H1 (cell line): ENCODE results near the gene PHLDB3. TPM values are rescaled to one million over a fixed set of nuclear protein-coding genes. Genes with fewer than 3 reads are reported as not detected.

Source experiments
- CTCF ChIA-PET: fragments of 300-600 bp; sonication (Branson Sonifier 250); formaldehyde crosslinking; loops from one replicate; lab custom pipeline; 2021; ENCODE audit not compliant: partially characterized antibody; lab: Charles Lee
- POLR2A ChIA-PET: fragments of 300-600 bp; sonication (Branson Sonifier 250); formaldehyde crosslinking; loops from one replicate; lab custom pipeline; 2021; ENCODE audit warnings: inconsistent platforms; ENCODE audit not compliant: partially characterized antibody; lab: Charles Lee
- DNase-seq, 2 experiments: peaks; one replicate each; pipeline versions ENCODE4 v3.0.0 to v3.0.0-alpha.2; 2010 to 2022; ENCODE audit warnings: low spot score in 2 of 2, low read depth in 1 of 2, mixed read lengths in 1 of 2
- FAIRE-seq: peaks from 2 replicates; lab custom pipeline; 2011; peaks lifted over from hg19 to GRCh38; lab: Jason Lieb, UNC
- H2AFZ ChIP-seq: 2 replicates; pipeline ENCODE4 v1.8.1; 2012; ENCODE audit warnings: low read length, inconsistent platforms
- H2AK5ac ChIP-seq: 2 replicates; pipeline ENCODE4 v1.6.1; 2013; ENCODE audit warnings: low read depth, low read length
- H2BK120ac ChIP-seq: replicated peaks from 2 replicates; pipeline ENCODE3; 2013; ENCODE audit warnings: low read depth, low read length, inconsistent platforms
- H2BK12ac ChIP-seq: 2 replicates; pipeline ENCODE4 v1.6.1; 2013; ENCODE audit warnings: low read depth, low read length
- H2BK15ac ChIP-seq: 2 replicates; pipeline ENCODE4 v1.6.1; 2013; ENCODE audit warnings: low read length
- H2BK20ac ChIP-seq: 2 replicates; pipeline ENCODE4 v1.6.1; 2013; ENCODE audit warnings: low read length
- H2BK5ac ChIP-seq: 2 replicates; pipeline ENCODE4 v1.6.1; 2013; ENCODE audit warnings: low read depth, low read length
- H3K14ac ChIP-seq: 2 replicates; pipeline ENCODE4 v1.6.1; 2013; ENCODE audit warnings: inconsistent platforms; ENCODE audit not compliant: insufficient read length
- H3K18ac ChIP-seq: 2 replicates; pipeline ENCODE4 v1.6.1; 2013; ENCODE audit warnings: low read length; ENCODE audit errors: extremely low read depth
- H3K23ac ChIP-seq: 2 replicates; pipeline ENCODE4 v1.6.1; 2013; ENCODE audit warnings: inconsistent platforms; ENCODE audit not compliant: insufficient read length
- H3K23me2 ChIP-seq: 2 replicates; pipeline ENCODE4 v1.6.1; 2013; ENCODE audit warnings: low read depth, low read length
- H3K27ac ChIP-seq: 2 replicates; pipeline ENCODE4 v1.6.1; 2011; ENCODE audit warnings: low read depth, low read length, inconsistent platforms
- H3K27me3 ChIP-seq, 4 experiments: replicated peaks in 1 of 4; 1 replicate in 1 of 4; 2 replicates in 3 of 4; pipeline versions ENCODE4 v1.6.1 to v1.8.1; 2011 to 2013; ENCODE audit warnings: low read length in 3 of 4, mild to moderate bottlenecking in 3 of 4, inconsistent platforms in 2 of 4, mixed read lengths in 2 of 4, moderate library complexity in 1 of 4; ENCODE audit not compliant: control insufficient read depth in 3 of 4, insufficient read depth in 3 of 4; ENCODE audit errors: extremely low read depth in 1 of 4
- H3K36me3 ChIP-seq, 4 experiments: 2 replicates each; pipeline versions ENCODE4 v1.6.1 to v1.8.1; 2011 to 2013; ENCODE audit warnings: mild to moderate bottlenecking in 4 of 4, low read length in 3 of 4, moderate library complexity in 2 of 4, control low read depth in 1 of 4, inconsistent platforms in 1 of 4; ENCODE audit not compliant: insufficient read depth in 4 of 4, control insufficient read depth in 2 of 4
- H3K4ac ChIP-seq: replicated peaks from 2 replicates; pipeline ENCODE3; 2013; ENCODE audit warnings: low read length, low read depth, mixed read lengths, inconsistent platforms; ENCODE audit not compliant: insufficient read length
- H3K4me1 ChIP-seq, 4 experiments: replicated peaks in 1 of 4; 1 replicate in 1 of 4; 2 replicates in 3 of 4; pipeline versions ENCODE4 v1.6.1 to v1.8.1; 2011 to 2013; ENCODE audit warnings: low read length in 3 of 4, inconsistent platforms in 2 of 4, mixed read lengths in 1 of 4; ENCODE audit not compliant: insufficient read depth in 4 of 4, control insufficient read depth in 3 of 4
- H3K4me2 ChIP-seq, 2 experiments: 2 replicates each; pipeline versions ENCODE4 v1.6.1 to v1.8.1; 2011 to 2013; ENCODE audit warnings: low read depth in 2 of 2, low read length in 2 of 2, control low read depth in 1 of 2, inconsistent platforms in 1 of 2, mild to moderate bottlenecking in 1 of 2; ENCODE audit not compliant: insufficient read depth in 1 of 2
- H3K4me3 ChIP-seq, 4 experiments: fragments of 200-600, 300-600 bp in 1 of 4; sonication (generic), shearing (Covaris generic), sonication (Bioruptor Twin) in 1 of 4; 2 replicates each; pipeline versions ENCODE4 v1.5.1 to v1.8.1; 2011 to 2016; ENCODE audit warnings: low read length in 4 of 4, low read depth in 3 of 4, control low read depth in 2 of 4, inconsistent platforms in 2 of 4, mild to moderate bottlenecking in 2 of 4, mixed read lengths in 1 of 4, moderate library complexity in 1 of 4; ENCODE audit not compliant: insufficient read depth in 2 of 4; ENCODE audit errors: extremely low read depth in 1 of 4
- H3K56ac ChIP-seq: replicated peaks from 2 replicates; pipeline ENCODE3; 2013; ENCODE audit warnings: low read depth, mild to moderate bottlenecking, mixed read lengths, low read length, inconsistent platforms; ENCODE audit not compliant: insufficient read length
- H3K79me1 ChIP-seq: 2 replicates; pipeline ENCODE4 v1.6.1; 2013; ENCODE audit warnings: low read depth, low read length, control low read depth
- H3K79me2 ChIP-seq, 2 experiments: 2 replicates each; pipeline versions ENCODE4 v1.6.1 to v1.8.1; 2012 to 2013; ENCODE audit warnings: low read length in 2 of 2, mild to moderate bottlenecking in 2 of 2, inconsistent platforms in 1 of 2; ENCODE audit not compliant: insufficient read depth in 2 of 2, control insufficient read depth in 1 of 2
- H3K9ac ChIP-seq, 4 experiments: replicated peaks in 1 of 4; 1 replicate in 1 of 4; 2 replicates in 3 of 4; pipeline versions ENCODE4 v1.6.1 to v1.8.1; 2011 to 2013; ENCODE audit warnings: low read depth in 3 of 4, low read length in 3 of 4, control low read depth in 2 of 4, mild to moderate bottlenecking in 2 of 4, moderate library complexity in 2 of 4, inconsistent platforms in 1 of 4; ENCODE audit errors: extremely low read depth in 1 of 4
- H3K9me3 ChIP-seq, 2 experiments: 2 replicates each; pipeline versions ENCODE4 v1.6.1 to v1.8.1; 2012 to 2013; ENCODE audit warnings: mild to moderate bottlenecking in 2 of 2, moderate library complexity in 2 of 2, control low read depth in 1 of 2, inconsistent platforms in 1 of 2, low read depth in 1 of 2, low read length in 1 of 2, mixed read lengths in 1 of 2; ENCODE audit not compliant: insufficient read depth in 2 of 2
- H4K20me1 ChIP-seq, 2 experiments: replicated peaks in 1 of 2; 2 replicates each; pipeline versions ENCODE3 to v1.8.1; 2011 to 2013; ENCODE audit warnings: inconsistent platforms in 2 of 2, low read length in 2 of 2, mild to moderate bottlenecking in 1 of 2; ENCODE audit not compliant: insufficient read depth in 2 of 2, control insufficient read depth in 1 of 2
- H4K5ac ChIP-seq: 2 replicates; pipeline ENCODE4 v1.6.1; 2013; ENCODE audit warnings: low read length, low read depth, mixed read lengths, inconsistent platforms; ENCODE audit not compliant: insufficient read length
- H4K8ac ChIP-seq: 2 replicates; pipeline ENCODE4 v1.8.0; 2013; ENCODE audit warnings: mild to moderate bottlenecking, moderate library complexity, low read length, inconsistent platforms; ENCODE audit not compliant: insufficient read depth; ENCODE audit errors: extremely low read depth
- H4K91ac ChIP-seq: replicated peaks from 2 replicates; pipeline ENCODE3; 2013; ENCODE audit warnings: low read length, mixed read lengths, inconsistent platforms; ENCODE audit not compliant: insufficient read length
- CTBP2 ChIP-seq: IDR thresholded peaks from 2 replicates; pipeline ENCODE4 v1.7.0; 2011; ENCODE audit warnings: borderline replicate concordance, mild to moderate bottlenecking, moderate library complexity, mixed read lengths, low read length; ENCODE audit not compliant: insufficient read depth, insufficient read length
- WGBS, 2 experiments: shearing (Covaris generic) in 1 of 2; methylation state at CpG; one replicate each; pipeline versions ENCODE4 v1.1.6 to v1.1.7; 2013 to 2015; ENCODE audit warnings: low lambda C conversion rate in 2 of 2, mixed read lengths in 2 of 2, inconsistent platforms in 1 of 2, low coverage in 1 of 2, missing lambda C conversion rate in 1 of 2; ENCODE audit not compliant: insufficient replicate concordance in 2 of 2, insufficient coverage in 1 of 2, insufficient read length in 1 of 2; ENCODE audit errors: extremely low coverage in 1 of 2, missing lambda C conversion rate in 1 of 2; 5-methylcytosine and 5-hydroxymethylcytosine counted together
- polyA plus RNA-seq, 7 experiments: library from polyadenylated mRNA; depleted of rRNA in 3 of 7; stranded (reverse) in 5 of 7; unstranded in 2 of 7; fragments of >200 nt in 5 of 7; fragments of 200-250 nt in 2 of 7; gene quantifications; 1 replicate in 5 of 7; 2 replicates in 1 of 7; 4 replicates in 1 of 7; pipeline versions ENCODE4 v1.2.1 to v1.2.3, GENCODE V29; 2011 to 2013; ENCODE audit warnings: missing spikeins in 2 of 7, mixed read lengths in 2 of 7
- total RNA-seq: library from RNA; stranded (reverse); fragmentation: NEBNext Ultra II Directional; extraction: Animal tissue kit (Norgen Biotek cat#: 25700); gene quantifications from 2 replicates; pipeline ENCODE4 v1.2.1, GENCODE V29; 2021

PHLDB3 gene
- total and polyA plus RNA-seq, 2 of the 8 experiments (the other 6 are each of a cell fraction or from before 2014, with no cell fraction given): 4.0 to 8.5 TPM

- no peak for TF ChIP-seq CTBP2
- Histone ChIP-seq H3K18ac (no peak overlapping the region), H3K4me2 (no peak overlapping the region), H3K9ac (no peak overlapping the region), H3K23me2 (no peaks in the 10 kb centered on the region), H3K4ac (no peak overlapping the region), H3K36me3 (no peaks in the 10 kb centered on the region), H3K4me1 (no peaks in the 10 kb centered on the region), H2BK12ac (no peak overlapping the region), H3K79me1 (no peaks in the 10 kb centered on the region), H2BK5ac (no peak overlapping the region), H2BK120ac (no peak overlapping the region), H3K9me3 (peaks cover 2% of the 10 kb centered on the region in 2 experiments; a peak in 1 of 4 replicates), H4K5ac (no peak overlapping the region), H4K8ac (no peak overlapping the region), H2AFZ (no peak overlapping the region), H2AK5ac (no peak overlapping the region), H3K27ac (no peak overlapping the region), H3K56ac (no peak overlapping the region), H4K20me1 (no peaks in the 10 kb centered on the region), H3K27me3 (no peaks in the 10 kb centered on the region), H2BK20ac (no peak overlapping the region), H2BK15ac (no peak overlapping the region), H4K91ac (no peak overlapping the region), H3K14ac (no peak overlapping the region), H3K23ac (no peak overlapping the region), H3K4me3 (no peak overlapping the region), H3K79me2 (no peaks in the 10 kb centered on the region)
- no peak for DNase-seq
- WGBS, 2 experiments: 97% methylated on average over 9 of the region's 9 CpGs; no CpG with 5 or more reads in 1 of the 2 experiments
- CTCF ChIA-PET: interaction anchor here (0.7 to 6.5 kb wide), 32 partner anchors 8 to 195 kb away, joined by 3 to 192 read pairs (median 6); partner anchors contain the start of genes ETHE1, LYPD3 and PHLDB3
- no peak for FAIRE-seq
- POLR2A ChIA-PET: interaction anchor here (1.1 to 2.9 kb wide), 6 partner anchors 9 to 78 kb away, joined by 3 to 15 read pairs (median 3); no protein-coding TSS in a partner anchor
These were observed 56.9 kb downstream of the PHLDB3 start for GRCh38 chr19:43447655-43448054.
